HG03520 (cell line): ENCODE measurements around the gene IL4R.
"Not testable (repeated sequence)": the region's sequence is repeated elsewhere in the genome, so short reads cannot be mapped to it uniquely, and the experiment has no call there.

ENCODE experiments used
- ATAC-seq: cut with Tn5 transposase; IDR thresholded peaks from one replicate; pipeline ENCODE4 v1.9.1; 2021; ENCODE audit warnings: mild to moderate bottlenecking, moderate library complexity; ENCODE audit not compliant: unreplicated experiment

Gene IL4R

GRCh38 chr16:27377666-27378485 is 64.1 kb downstream of the IL4R start:
- ATAC-seq, result no peak

DNA sequence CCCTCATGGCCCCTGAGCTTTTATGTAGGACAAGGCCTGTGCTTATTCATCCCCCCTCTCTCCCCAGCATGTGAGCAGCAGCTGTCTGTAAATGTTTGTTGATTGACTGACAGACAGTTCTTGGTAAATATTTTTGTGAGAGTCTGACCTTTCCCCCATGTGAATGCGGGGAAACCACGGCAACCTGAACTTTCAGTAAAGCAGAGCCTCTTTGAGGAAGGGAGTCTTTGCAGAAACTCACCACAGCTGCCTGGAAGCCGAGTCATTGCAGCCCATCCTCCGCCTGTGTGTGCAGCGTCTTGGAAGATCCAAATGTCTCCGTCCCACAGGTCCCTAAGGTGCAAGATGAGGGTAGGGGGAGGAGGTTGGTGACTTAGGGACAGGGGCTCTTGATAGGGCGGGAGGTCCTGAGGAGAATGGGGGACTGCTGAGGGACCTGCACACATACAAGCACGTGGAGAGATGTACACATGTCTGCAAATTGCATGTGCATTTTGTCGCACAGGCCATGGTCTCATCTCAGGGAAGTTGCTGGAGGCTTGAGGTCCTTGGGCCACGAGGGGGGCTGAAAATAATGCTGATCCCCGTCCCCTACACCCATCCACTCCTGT is 65.2 kb downstream of the IL4R start:
- no peak for ATAC-seq

DNA sequence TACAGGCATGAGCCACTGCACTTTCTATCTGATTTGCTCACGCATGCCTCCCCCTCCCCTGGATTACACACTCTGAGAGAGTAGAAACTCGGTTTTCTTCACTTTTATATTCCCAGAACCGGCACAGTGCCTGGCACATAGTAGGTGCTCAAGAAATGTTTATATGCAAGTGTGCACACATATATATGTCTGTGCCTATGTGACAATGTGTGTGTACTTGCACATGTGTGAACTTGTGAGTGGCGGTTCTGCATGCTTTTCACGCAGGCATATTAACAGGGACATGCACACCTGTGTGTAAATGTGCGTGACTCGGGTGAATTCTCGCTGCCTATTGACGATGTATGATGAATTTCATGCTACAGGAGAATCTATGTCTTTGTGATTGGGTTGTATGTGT is 66.1 kb downstream of the IL4R start:
- ATAC-seq, result no peak

DNA sequence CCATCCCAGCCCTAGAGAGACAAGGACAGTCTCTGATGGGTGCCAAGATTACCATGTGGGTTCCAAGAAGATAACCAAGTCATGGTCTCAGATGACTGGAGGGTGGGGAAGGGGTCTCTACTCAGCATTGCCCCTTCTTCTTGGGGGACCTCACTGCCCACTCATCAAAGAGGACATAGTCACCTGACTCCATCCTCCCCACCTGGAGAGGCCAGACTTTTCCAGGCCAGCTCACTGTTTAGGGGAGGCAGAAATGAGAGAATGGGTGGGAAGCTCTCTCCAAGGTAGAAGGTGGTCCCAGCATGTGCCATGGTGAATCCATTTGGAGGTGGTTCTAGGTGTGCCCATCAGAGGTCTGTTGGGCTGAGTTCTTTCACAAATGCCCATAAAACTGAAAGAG is 67.5 kb downstream of the IL4R start:
- no peak for ATAC-seq

GRCh38 chr16:27381974-27382855 is 68.4 kb downstream of the IL4R start:
- ATAC-seq, result no peak

- ATAC-seq, result no peak
These were observed 69.9 kb downstream of the IL4R start for GRCh38 chr16:27383556-27384243.

DNA sequence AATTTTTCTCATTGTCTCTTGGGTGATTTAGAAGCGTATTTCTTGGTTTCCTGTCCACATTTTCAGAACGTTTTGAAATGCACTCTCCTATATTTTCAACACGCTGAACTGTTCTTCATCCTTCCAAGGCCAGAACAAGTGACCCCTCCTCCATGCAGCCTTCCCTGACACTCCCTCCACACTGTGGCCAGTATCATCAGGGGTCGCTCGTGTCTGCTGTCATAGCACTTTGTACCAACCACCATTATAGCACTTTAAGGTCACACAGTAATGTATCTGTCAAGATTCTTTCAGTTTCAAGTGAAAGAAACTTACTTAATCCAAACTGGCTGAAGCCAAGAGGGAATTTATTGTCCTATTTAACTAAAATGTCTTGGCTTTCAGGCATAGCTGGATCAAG is 70.7 kb downstream of the IL4R start:
- no peak for ATAC-seq

DNA sequence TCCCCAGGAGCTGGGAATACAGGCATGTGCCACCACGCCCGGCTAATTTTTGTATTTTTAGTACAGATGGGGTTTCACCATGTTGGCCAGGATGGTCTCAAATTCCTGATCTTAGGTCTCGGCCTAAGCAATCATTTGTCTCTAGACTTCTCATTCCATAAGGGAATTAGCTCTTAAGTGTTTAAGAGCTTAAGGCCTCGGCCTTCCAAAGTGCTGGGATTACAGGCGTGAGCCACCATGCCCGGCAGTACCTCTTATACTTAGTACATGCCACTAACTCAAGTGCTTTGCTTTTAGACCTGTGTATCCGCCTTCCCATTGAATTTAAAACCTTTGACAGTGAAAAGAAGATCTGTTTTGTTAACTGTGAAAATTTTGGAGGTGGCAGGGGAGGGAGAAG is 71.6 kb downstream of the IL4R start:
- no peak for ATAC-seq

DNA sequence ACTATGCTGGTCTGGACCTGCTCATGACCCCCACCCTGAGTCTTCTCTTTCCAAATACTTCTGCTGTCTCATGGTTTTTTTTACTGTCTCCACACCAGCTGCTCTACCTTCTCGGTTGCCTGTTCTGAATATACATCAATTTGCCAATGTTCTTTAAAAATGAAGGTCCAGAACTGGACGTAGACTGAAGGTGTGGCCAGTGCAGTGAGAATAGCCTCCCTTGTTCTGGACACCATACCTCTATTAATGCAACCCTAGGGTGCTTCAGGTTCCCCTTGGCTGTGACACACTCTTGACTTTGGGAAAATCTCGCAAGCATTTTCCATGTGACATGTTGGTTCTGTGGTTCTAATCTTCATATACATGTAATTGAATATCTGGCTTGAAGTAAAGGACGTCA is 72.9 kb downstream of the IL4R start:
- no peak for ATAC-seq

DNA sequence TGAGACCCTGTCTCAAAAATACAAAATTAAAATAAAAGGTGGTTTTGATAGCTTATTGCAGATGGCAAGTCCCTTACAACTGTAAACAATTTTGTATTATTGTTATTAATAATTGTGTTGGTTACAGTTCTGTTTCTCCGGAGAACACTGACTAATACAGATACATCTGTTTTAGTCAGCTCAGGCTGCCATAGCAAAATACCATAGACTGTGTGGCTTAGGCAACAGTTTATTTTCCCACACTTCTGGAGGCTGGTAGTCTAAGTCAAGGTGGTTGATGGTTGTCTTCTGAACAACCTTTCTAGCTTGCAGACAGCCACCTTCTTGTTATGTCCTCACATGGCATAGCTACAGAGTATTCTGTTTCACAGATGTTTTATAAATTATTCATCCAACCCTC is 74.0 kb downstream of the IL4R start:
- ATAC-seq, result peak; percentile 87

DNA sequence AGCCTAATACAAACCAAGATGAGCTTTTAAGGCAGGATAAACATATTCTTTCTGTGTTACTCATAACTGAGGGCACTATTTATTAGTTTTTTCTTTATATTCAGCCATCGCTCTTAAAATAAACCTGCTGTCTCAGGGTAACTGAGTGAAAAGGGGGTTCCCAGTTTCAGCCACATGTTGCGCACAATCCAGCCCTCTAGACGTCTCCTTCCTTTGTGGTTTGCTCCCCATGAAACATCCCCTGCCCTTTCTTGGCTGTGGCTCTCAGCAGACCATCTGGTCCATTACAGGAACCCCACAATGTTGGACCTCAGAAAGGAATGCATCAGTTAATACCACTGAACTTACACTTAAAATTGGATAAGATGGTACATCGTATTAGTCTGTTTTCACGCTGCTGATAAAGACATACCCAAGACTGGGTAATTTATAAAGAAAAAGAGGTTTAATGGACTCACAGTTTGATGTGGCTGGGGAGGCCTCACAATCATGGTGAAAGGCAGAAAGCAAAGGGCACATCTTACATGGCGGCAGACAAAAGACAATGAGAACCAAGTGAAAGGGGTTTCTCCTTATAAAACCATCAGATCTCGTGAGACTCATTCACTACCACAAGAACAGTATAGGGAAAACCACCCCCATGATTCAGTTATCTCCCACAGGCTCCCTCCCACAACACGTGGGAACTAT is 75.6 kb downstream of the IL4R start:
- no peak for ATAC-seq

- ATAC-seq, result no peak
These were observed 76.4 kb downstream of the IL4R start for GRCh38 chr16:27390151-27390550.

GRCh38 chr16:27392671-27393070 is 78.9 kb downstream of the IL4R start:
- ATAC-seq, result no peak

DNA sequence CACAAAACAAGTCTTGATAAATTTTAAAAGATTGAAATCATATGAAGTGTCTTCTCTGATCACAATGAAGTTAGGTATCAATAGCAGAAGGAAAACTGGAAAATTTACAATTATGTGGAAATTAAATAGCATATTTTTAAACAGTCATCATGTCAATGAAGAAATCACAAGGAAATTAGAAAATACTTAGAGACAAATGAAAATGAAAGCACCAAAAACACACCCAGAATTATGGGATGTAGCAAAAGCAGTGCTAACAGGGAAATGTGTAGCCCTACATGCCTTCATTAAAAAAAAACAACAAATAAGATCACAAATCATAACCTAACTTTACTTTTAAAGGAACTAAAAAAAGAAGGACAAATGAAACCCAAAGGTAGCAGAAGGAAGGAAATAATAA is 80.7 kb downstream of the IL4R start:
- no peak for ATAC-seq

GRCh38 chr16:27398341-27398893 is 84.6 kb downstream of the IL4R start:
- not testable (repeated sequence) for ATAC-seq

DNA sequence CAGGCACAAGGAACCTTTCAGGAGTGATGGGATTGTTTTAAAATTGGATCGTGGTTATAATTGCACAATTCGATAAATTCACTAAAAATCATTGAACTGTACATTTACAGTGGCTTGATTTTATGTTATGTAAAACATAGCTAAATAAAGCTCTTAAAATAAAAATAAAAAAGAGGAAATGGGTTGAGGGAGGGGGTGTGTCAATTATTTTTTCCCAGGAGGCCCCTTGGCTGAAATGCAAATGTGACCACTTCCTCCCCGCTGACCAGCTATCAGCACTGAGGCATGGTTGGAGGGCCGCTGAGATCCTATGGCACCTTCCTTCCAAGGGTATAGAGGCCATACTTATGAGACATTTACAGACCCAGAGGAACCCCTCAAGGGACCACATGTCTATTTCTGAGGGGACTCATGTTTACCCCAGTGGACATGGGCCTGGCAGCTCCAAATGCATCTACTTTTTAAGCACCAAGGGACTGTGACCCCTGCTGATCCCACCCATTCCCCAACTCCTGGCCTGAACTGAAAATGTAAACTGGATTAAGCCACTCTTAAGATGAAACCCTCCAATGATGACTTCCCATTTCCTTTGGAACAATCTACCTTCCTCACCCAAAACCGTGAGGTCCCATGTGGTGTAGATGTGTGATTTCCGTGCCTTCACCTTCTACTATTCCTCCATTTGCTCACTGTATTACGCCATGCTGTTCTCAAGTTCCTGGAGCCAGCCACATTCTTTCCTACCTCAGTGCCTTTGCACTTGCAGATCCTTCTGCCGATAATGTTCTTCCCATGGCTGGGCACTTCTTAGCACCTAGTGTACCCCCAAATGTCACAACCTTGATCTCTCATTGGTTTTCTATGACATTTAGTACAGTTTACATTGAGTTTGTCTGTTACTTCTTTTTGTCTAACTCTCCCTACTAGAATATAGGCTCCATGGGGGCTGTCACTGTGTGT is 85.4 kb downstream of the IL4R start:
- no peak for ATAC-seq

GRCh38 chr16:27399969-27400368 is 86.2 kb downstream of the IL4R start:
- no peak for ATAC-seq

DNA sequence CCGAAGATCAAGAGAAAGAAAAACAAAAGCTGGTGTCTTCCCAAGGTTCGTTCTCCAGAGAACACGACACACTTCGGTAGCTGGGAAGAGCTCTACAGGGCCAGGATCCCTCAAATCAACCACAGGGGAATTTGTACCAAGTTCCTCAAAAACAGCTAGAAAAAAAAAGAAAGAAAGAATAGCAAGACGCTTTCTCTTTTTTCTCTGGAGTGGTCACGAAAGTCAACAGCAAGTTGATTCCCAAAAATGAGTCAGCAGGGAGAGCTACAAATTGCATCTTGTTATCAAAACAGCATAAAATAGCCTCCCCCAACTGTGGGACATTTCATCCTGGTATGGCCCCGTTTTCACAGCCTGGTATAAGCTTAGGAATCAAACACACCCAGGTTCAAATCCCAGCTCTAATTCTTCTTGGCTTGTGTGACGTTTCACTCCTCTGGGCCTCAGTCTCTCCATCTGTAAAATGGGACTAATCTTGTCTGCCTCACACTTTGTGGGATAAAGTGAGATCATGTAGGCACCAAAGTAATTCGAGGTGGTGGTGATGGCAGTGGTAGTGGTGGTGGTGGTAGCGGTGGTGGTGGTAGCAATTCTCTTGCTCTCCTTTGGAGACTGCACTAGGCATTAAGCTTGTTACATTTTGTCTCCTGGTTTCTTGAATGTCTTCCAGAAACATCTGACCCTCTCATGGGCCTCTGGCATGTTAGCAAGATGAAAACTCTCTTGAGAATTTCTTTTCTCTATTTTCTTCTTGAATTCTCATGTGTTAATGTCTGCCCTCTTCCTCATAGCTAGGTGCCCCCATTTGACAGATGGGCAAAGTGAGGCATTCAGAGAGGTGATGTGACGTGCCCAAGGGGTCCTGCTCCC is 87.2 kb downstream of the IL4R start:
- no peak for ATAC-seq
